Cardiac fibroblast (primary cell): Measurements from ENCODE around the gene RGPD8.
"Not testable (repeated sequence)": the region's sequence is repeated elsewhere in the genome, so short reads cannot be mapped to it uniquely, and the experiment has no call there.

Experiments used
- DNase-seq, 2 donors: peaks; one replicate each; pipeline versions ENCODE4 v3.0.0 to v3.0.0-alpha.2; 2010; ENCODE audit warnings: low read depth in 2 of 2
- H3K4me3 ChIP-seq, 2 donors: replicated peaks in 1 of 2; 1 replicate in 1 of 2; 2 replicates in 1 of 2; pipeline ENCODE4 v1.5.1; 2011; ENCODE audit warnings: low read depth in 2 of 2, low read length in 2 of 2, mild to moderate bottlenecking in 2 of 2, moderate library complexity in 1 of 2
- TF ChIP-seq, protein P1 (sequence below): IDR thresholded peaks from one replicate; pipeline ENCODE4 v1.5.1; 2011; ENCODE audit warnings: low read depth, mild to moderate bottlenecking, low read length, inconsistent platforms

The RGPD8 gene

GRCh38 chr2:112459372-112459771, 25.9 kb upstream of the RGPD8 start:
- DNase-seq: no peak
- TF ChIP-seq, protein P1, sequence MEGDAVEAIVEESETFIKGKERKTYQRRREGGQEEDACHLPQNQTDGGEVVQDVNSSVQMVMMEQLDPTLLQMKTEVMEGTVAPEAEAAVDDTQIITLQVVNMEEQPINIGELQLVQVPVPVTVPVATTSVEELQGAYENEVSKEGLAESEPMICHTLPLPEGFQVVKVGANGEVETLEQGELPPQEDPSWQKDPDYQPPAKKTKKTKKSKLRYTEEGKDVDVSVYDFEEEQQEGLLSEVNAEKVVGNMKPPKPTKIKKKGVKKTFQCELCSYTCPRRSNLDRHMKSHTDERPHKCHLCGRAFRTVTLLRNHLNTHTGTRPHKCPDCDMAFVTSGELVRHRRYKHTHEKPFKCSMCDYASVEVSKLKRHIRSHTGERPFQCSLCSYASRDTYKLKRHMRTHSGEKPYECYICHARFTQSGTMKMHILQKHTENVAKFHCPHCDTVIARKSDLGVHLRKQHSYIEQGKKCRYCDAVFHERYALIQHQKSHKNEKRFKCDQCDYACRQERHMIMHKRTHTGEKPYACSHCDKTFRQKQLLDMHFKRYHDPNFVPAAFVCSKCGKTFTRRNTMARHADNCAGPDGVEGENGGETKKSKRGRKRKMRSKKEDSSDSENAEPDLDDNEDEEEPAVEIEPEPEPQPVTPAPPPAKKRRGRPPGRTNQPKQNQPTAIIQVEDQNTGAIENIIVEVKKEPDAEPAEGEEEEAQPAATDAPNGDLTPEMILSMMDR: no peak
- H3K4me3 ChIP-seq: no peak overlapping the region

DNA sequence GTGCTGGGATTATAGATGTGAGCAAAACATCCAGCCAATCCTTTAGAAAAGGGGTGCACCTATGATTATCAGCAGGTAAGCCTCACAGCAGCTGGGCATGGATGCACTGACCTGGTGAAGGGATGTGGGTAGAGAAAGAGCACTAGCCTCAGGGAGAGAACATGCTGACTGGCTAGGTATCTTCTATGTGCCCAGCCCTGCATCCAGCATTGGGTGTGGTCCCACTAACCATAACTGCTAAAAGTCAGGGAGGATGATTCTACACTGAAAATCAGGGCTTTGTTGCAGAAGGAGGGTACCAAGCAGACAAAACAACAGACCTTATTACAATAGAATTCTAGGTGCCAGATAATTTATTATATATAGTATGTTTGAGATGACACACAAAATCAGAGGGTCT, 21.1 kb upstream of the RGPD8 start:
- TF ChIP-seq, protein P1: no peak
- H3K4me3 ChIP-seq: no peak overlapping the region
- no peak for DNase-seq

- H3K4me3 ChIP-seq: no peak overlapping the region
- TF ChIP-seq, protein P1: no peak
- no peak for DNase-seq
These were observed 17.9 kb upstream of the RGPD8 start for GRCh38 chr2:112451317-112451716.

DNA sequence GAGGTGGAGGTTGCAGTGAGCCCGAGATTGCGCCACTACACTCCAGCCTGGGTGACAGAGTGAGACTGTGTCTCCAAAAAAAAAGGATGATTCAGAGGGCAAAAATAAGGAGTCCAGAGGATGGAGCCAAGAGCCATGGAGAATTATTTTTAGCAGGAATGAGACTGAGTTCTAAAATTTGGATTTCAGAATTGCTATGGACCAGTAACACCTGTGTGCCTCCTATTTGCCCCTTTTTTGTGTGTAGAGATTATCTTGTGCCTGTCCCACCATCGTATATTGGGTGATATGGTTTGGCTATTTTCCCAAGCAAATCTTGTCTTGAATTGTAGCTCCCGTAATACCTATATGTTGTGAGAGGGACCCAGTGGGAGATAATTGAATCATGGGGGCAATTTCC, 16.4 kb upstream of the RGPD8 start:
- no peak for DNase-seq
- TF ChIP-seq, protein P1: no peak
- no peak overlapping the region for H3K4me3 ChIP-seq

DNA sequence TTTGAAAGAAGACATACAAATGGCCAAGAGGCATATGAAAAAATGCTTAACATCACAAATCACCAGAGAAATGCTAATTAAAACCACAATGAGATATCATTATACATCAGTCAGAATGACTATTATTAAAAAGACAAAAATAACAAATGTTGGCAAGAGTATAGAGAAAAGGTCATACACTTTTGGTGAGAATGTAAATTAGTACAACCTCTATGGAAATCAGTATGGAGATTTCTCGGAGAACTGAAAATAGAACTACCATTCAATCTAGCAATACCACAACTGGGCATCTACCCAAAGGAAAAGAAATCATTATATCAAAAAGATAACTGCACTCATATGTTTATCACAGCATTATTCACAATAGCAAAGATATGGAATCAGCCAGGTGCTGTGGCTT, 10.8 kb upstream of the RGPD8 start:
- H3K4me3 ChIP-seq, DNase-seq: not testable (repeated sequence)

DNA sequence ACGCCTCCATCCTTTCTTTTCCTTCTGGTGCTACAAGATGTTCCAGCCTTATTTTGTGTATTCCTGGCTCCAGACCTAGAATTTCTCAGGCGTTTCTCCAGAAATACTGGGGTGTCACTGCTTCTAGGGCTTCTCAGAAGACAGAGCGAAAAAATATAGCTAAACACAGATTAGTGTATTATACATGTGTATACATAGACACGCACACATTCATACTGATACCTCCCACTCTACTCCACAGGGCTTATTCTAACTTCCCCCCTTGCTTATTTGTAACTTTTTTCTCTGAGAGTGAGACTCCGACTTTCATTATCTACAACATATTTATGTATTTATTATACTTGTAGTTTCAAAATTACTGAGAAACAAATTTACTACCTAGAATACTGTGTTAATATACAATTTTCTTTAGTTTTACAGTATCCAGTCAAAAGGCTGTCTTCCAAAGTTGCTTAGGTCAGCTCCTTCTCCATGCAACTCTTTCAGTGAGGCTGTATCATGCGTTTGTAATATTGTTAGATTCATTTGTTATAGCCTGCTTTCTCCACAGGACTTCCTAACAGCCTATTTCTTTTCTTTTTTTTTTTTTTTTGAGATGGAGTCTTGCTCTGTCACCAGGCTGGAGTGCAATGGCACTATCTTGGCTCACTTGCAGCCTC, 5.3 kb upstream of the RGPD8 start:
- not testable (repeated sequence) for DNase-seq, H3K4me3 ChIP-seq

DNA sequence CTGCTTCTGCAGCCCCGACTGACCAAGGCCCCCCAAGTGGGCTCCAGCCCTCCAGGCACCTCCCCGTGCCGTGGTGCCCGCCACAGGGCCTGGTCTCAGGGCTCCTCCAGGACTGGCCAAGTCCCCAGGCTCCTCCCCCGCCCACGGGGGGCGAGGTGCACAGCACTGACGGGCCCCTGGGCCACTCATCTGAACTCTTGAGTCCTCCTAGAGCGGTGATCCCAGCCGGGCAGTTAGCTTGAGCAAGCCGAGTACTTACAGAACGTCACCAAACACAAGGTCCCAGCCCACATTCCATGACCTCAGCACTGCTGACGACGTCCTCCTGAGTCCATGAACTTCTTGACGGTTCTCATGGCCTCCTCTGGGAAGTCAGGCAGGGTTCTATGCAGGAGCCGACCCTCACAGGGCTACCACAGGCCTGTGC, 4.0 kb upstream of the RGPD8 start:
- peak; percentile 20 to 26 for DNase-seq
- H3K4me3 ChIP-seq: not testable (repeated sequence)

DNA sequence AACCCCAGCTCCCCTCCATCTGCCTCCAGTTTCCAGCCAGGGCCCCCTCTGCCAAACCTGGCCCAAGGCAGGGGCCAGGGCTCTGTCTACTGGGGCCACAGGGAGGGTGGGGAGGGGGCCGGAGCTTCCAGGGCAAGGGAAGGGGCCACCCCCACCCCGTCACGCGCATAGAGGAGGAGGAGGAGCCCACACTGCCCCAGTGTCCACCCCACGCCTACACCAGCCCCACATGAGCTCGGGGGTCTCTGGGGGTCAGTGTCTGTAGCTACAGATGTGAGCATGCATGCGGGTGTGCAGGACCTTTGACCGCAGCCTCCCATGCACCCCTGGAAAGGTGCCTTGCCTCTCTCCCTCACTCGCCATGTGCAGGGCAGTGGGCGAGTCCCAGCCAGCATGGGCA, 3.5 kb upstream of the RGPD8 start:
- H3K4me3 ChIP-seq, DNase-seq: not testable (repeated sequence)

DNA sequence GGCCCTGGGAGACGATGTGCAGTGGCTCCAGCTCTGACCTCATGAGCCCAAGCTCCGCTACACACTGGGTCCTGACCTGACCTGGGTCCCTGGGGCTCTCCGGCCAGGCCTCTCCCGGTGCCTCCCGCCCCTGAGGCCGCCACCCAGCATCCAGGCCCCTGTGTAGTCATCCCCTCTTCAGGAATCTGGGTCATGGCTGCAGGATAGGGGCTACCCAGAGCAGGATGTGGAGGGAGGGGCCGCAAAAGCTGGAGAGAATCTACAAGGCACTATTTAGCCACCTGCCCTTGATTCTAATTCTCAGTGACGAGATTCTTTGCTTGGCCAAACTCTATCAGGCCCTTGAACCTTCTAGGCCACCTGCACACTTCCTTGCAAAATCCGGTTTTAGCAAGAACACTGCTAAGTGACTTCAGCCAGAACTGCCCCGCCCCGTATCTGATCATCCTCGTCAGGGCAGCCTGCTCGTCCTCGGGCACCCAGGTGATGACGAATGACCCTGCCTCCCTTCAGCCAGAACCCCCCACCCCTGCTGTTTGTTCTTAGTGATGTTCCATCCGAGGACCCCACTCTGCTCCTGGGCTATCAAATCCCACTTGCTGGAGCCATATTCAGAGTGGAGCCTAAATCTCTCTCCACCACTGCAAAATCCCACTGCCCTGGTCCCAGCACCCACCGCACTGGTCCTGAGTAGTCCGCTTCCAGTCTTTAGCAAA, 2.4 kb upstream of the RGPD8 start:
- H3K4me3 ChIP-seq, DNase-seq: not testable (repeated sequence)

DNA sequence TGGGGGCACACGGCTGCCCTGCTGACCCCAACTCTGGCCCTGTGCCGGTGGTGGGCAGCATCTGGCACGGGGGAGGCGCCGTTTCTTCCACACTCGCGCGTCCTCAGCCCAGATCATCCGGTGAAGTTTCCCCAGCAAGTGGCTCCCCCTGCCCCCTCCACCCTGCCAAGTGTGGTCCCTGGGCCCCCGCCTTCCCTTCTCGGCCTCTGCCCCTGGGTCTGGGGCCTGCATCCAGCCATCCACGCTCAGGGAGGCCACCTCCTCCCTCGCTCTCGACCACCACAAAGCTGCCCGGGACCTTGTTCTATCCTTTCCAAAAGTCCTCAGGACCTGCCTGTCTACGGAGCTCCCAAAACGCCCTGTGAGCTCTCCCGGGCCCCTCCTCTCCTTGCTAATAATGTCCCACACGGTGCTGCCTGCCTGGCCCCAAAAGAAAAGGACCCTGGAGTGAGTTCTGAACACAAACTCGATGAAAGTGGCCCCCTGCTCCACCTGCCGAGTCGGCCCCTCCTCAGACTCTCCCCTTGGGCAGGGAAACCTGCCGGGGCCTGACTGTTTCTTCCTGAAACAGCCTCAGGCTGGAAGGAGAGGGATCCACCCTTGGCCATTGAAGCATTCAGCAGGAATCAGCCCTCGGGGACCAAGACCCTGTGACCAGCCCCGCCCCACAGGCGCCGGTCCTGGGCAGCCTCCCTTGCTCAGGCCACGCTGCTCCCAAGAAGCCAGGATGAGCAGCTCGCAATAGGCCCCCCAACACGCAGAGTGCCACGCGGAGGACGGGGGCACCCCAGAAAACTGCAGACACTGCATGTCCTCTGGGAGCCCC, 1.7 kb upstream of the RGPD8 start:
- not testable (repeated sequence) for DNase-seq, H3K4me3 ChIP-seq
